G401.6 (cell line): Measurements from ENCODE around the gene FGGY.

ENCODE experiments used
- FAIRE-seq: peaks from 2 replicates; lab custom pipeline; 2012; peaks lifted over from hg19 to GRCh38; lab: Jason Lieb, UNC

Gene FGGY

GRCh38 chr1:59775480-59775879 is 478.6 kb downstream of the FGGY start:
- no peak for FAIRE-seq

GRCh38 chr1:59776960-59777852 is 480.3 kb downstream of the FGGY start:
- no peak for FAIRE-seq

GRCh38 chr1:59779949-59780348 is 483.1 kb downstream of the FGGY start:
- FAIRE-seq = no peak

- no peak for FAIRE-seq
These were observed 491.9 kb downstream of the FGGY start for GRCh38 chr1:59788825-59789224.

- no peak for FAIRE-seq
These were observed 501.7 kb downstream of the FGGY start for GRCh38 chr1:59798600-59798999.

GRCh38 chr1:59803458-59804038 is 506.7 kb downstream of the FGGY start:
- FAIRE-seq = no peak

GRCh38 chr1:59804301-59804700 is 507.4 kb downstream of the FGGY start:
- FAIRE-seq = no peak

GRCh38 chr1:59805554-59805953 is 508.7 kb downstream of the FGGY start:
- no peak for FAIRE-seq
